Keratinocyte (primary cell): ENCODE results near the gene TMCO1.

Experiments used
- EZH2 ChIP-seq: IDR thresholded peaks from one replicate; pipeline ENCODE4 v1.6.1; 2012; ENCODE audit warnings: inconsistent platforms, mild to moderate bottlenecking, low read length, moderate library complexity
- TF ChIP-seq, protein P1 (sequence below), 3 experiments: IDR thresholded peaks in 1 of 3; conservative IDR thresholded peaks in 1 of 3; optimal IDR thresholded peaks in 1 of 3; 2 replicates in 2 of 3; 3 replicates in 1 of 3; pipeline versions ENCODE3 to v1.5.1; 2011; ENCODE audit warnings: low read length in 3 of 3, mild to moderate bottlenecking in 3 of 3, moderate library complexity in 2 of 3, control low read depth in 1 of 3, inconsistent platforms in 1 of 3; ENCODE audit not compliant: insufficient read depth in 2 of 3; ENCODE audit errors: extremely low read depth in 1 of 3

DNA sequence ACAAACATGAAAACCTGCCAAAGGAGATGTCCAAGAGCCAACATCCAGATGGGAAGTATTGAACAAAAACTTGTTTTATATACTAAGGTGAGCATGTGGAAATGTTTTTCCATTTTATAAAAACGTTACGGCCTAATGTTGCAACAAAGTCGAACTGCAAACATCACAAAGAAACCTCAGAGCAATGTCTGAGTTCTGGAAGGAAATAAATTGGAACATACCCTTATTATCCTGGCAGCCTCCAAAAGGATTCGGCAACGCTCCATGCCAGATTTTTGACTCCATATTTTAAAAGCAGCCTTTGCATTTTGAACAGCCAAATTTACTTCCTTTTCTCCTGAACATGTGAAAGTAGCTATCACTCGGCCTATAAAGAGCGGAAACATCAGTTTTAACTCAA, 73.6 kb downstream of the TMCO1 start:
- TF ChIP-seq, protein P1, sequence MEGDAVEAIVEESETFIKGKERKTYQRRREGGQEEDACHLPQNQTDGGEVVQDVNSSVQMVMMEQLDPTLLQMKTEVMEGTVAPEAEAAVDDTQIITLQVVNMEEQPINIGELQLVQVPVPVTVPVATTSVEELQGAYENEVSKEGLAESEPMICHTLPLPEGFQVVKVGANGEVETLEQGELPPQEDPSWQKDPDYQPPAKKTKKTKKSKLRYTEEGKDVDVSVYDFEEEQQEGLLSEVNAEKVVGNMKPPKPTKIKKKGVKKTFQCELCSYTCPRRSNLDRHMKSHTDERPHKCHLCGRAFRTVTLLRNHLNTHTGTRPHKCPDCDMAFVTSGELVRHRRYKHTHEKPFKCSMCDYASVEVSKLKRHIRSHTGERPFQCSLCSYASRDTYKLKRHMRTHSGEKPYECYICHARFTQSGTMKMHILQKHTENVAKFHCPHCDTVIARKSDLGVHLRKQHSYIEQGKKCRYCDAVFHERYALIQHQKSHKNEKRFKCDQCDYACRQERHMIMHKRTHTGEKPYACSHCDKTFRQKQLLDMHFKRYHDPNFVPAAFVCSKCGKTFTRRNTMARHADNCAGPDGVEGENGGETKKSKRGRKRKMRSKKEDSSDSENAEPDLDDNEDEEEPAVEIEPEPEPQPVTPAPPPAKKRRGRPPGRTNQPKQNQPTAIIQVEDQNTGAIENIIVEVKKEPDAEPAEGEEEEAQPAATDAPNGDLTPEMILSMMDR (optimal IDR thresholded peaks at IDR 0.05 in 1 of 3, IDR thresholded peaks at IDR 0.05 in 1 of 3, conservative IDR thresholded peaks at IDR 0.05 in 1 of 3; ENCODE audit: extremely low read depth in 1 of 3, insufficient read depth in 2 of 3, low read length in 3 of 3): no peak
- TF ChIP-seq EZH2: no peak
